Lower leg skin (tissue), 3 donors: ENCODE measurements around the gene GEN1.

Experiments used
- POLR2A ChIP-seq, 2 donors: fragments of 450-650 bp; IDR thresholded peaks; one replicate each; pipeline ENCODE4 v1.6.1; 2016 to 2017; ENCODE audit warnings: antibody characterized with exemption in 2 of 2, mild to moderate bottlenecking in 1 of 2, moderate library complexity in 1 of 2
- TF ChIP-seq, protein P1 (sequence below), 3 donors: fragments of 450-650 bp; IDR thresholded peaks; one replicate each; pipeline ENCODE4 v1.5.1; 2016; ENCODE audit warnings: antibody characterized with exemption in 3 of 3, mild to moderate bottlenecking in 3 of 3, moderate library complexity in 2 of 3

DNA sequence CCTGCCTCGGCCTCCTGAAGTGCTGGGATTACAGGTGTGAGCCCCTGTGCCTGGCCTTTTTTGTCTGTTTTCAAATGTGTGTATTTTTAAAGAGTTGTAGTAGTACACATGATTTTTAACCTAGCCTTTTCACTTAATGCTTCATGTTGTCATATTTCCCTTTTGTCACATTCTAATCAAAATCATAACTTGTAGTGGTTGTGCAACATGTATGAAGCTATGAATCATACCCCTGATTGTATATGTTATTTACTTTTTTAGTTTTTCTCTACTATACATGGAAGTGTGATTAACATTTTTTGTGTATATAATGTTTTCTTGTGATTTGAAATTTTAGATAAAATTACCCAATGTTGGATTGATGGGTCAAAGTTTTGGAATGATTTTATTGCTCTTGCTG lies 8.5 kb downstream of the GEN1 start:
- TF ChIP-seq, protein P1, sequence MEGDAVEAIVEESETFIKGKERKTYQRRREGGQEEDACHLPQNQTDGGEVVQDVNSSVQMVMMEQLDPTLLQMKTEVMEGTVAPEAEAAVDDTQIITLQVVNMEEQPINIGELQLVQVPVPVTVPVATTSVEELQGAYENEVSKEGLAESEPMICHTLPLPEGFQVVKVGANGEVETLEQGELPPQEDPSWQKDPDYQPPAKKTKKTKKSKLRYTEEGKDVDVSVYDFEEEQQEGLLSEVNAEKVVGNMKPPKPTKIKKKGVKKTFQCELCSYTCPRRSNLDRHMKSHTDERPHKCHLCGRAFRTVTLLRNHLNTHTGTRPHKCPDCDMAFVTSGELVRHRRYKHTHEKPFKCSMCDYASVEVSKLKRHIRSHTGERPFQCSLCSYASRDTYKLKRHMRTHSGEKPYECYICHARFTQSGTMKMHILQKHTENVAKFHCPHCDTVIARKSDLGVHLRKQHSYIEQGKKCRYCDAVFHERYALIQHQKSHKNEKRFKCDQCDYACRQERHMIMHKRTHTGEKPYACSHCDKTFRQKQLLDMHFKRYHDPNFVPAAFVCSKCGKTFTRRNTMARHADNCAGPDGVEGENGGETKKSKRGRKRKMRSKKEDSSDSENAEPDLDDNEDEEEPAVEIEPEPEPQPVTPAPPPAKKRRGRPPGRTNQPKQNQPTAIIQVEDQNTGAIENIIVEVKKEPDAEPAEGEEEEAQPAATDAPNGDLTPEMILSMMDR (IDR thresholded peaks at IDR 0.05) = no peak
- no peak for TF ChIP-seq POLR2A (IDR thresholded peaks at IDR 0.05)
